ENCODE data around the gene FRS2.

FRS2 gene

GRCh38 chr12:69470189-69471075, at the start of gene FRS2:
TSS of gene FRS2 (plus strand) at chr12:69470388. CDS start at chr12:69569031, 98,643 bp downstream.
- in situ Hi-C loops (cut with MboI; ENCODE audit: low pct_unique_long_range_greater_than_20kb, low sequenced_read_pairs, unreplicated experiment): no loop called here
- TF ChIP-seq CTCF (IDR thresholded peaks at IDR 0.05; ENCODE audit: extremely low read depth, insufficient read depth, missing control alignments): peak; percentile 48
- peak; percentile 95 for DNase-seq (ENCODE audit: low spot score)

- TF ChIP-seq CTCF (IDR thresholded peaks at IDR 0.05; ENCODE audit: extremely low read depth, insufficient read depth, missing control alignments): no peak
- no peak for DNase-seq (ENCODE audit: low spot score)
- in situ Hi-C loops (cut with MboI; ENCODE audit: low pct_unique_long_range_greater_than_20kb, low sequenced_read_pairs, unreplicated experiment): no loop called here
Measured at GRCh38 chr12:69421548-69421947, 48.6 kb upstream of the FRS2 start.

GRCh38 chr12:69423037-69423905, 46.9 kb upstream of the FRS2 start:
- TF ChIP-seq CTCF (IDR thresholded peaks at IDR 0.05; ENCODE audit: extremely low read depth, insufficient read depth, missing control alignments): no peak
- DNase-seq (ENCODE audit: low spot score): no peak
- in situ Hi-C loops (cut with MboI; ENCODE audit: low pct_unique_long_range_greater_than_20kb, low sequenced_read_pairs, unreplicated experiment): no loop called here

- in situ Hi-C loops (cut with MboI; ENCODE audit: low pct_unique_long_range_greater_than_20kb, low sequenced_read_pairs, unreplicated experiment): no loop called here
- DNase-seq (ENCODE audit: low spot score): no peak
- no peak for TF ChIP-seq CTCF (IDR thresholded peaks at IDR 0.05; ENCODE audit: extremely low read depth, insufficient read depth, missing control alignments)
Measured at GRCh38 chr12:69425417-69425816, 44.8 kb upstream of the FRS2 start.

- no peak for DNase-seq (ENCODE audit: low spot score)
- in situ Hi-C loops (cut with MboI; ENCODE audit: low pct_unique_long_range_greater_than_20kb, low sequenced_read_pairs, unreplicated experiment): no loop called here
- TF ChIP-seq CTCF (IDR thresholded peaks at IDR 0.05; ENCODE audit: extremely low read depth, insufficient read depth, missing control alignments): no peak
Measured at GRCh38 chr12:69428351-69429073, 41.7 kb upstream of the FRS2 start.

Measured in GM13977 (cell line).